ENCODE measurements around the gene LAMA2. TPM values are rescaled to one million over a fixed set of nuclear protein-coding genes. Genes with fewer than 3 reads are reported as not detected.

Gene LAMA2
- total RNA-seq, 4 donors from 2014 or later: 15.1 to 27.3 (median 25.0) TPM

- Histone ChIP-seq H3K27ac (peak overlapping the region; percentile 67), H3K4me3 (no peak overlapping the region), H3K9me3 (no peaks in the 10 kb centered on the region), H3K36me3 (no peaks in the 10 kb centered on the region), H3K4me1 (peaks cover 24% of the 10 kb centered on the region), H3K27me3 (no peaks in the 10 kb centered on the region)
- DNase-seq (ENCODE audit: low spot score in 2 of 2): no peak
- TF ChIP-seq POLR2AphosphoS5 (IDR thresholded peaks at IDR 0.05): no peak
- TF ChIP-seq CTCF (IDR thresholded peaks at IDR 0.05): no peak
- no peak for TF ChIP-seq EP300 (IDR thresholded peaks at IDR 0.05)
- no peak for TF ChIP-seq POLR2A (IDR thresholded peaks at IDR 0.05)
Measured at GRCh38 chr6:129130106-129130505, 247.2 kb downstream of the LAMA2 start.

DNA sequence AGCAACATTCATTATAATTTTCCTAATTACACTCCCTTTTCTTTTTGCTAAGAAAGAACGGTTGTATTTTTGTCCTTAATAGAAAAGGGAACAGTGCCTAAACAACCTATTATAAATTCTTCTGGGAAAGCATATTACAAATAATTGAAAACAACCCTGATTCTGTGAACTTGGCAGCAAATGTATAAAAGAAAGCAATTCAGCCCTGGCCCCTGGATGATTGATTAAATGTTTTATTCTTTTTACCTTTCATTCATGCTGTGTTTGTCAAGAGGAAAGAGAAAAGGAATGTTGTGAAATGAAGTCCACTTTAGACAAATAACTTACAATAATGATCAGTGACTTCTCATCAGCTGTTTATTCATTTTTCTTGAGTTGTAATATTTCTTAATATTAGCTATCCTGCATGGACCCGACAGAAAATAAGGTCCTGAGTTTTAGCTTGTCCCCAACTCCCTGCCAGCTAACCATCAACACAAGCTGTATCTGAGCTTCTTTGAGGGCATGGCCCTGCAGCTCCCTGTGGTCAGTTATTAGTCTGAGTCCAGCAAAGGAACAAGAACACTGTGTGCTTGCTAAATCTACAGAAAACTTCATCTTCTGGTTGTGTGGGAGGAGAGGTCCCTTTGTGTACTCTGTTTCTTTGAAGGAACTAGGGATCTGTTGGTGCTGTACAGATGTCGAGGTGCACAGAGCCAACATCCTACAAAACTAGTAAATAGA is 248.2 kb downstream of the LAMA2 start:
- WGBS: 48% methylated on average over 3 of the region's 3 CpGs
- peak; percentile 63 to 79 for DNase-seq (ENCODE audit: low spot score in 2 of 2)
- peak overlapping the region; percentile 82 for H3K27ac ChIP-seq

DNA sequence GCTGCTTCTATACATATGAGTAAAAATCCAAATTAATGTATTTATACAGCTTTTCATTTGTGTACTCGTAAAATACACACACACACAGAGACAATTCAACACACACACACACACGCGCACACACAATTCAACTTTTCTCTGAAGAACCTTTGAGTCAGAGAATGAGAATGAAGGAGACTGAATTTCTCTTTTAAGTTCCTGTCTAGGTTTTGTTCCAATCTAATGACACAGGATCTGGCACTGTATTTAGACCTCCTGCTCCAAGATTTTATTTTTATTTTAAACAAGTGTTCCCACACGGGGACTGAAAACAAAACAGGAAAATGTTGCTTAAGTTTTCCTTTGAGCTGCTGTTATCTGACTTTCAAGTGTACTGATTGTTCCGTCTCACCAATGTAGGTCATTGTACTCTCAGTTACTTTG is 250.8 kb downstream of the LAMA2 start:
- no peaks in the 10 kb centered on the region for H3K27me3 ChIP-seq
- no peak overlapping the region for H3K4me3 ChIP-seq
- 44% methylated on average over 5 of the region's 5 CpGs for WGBS
- peaks cover 31% of the 10 kb centered on the region for H3K4me1 ChIP-seq
- TF ChIP-seq EP300 (IDR thresholded peaks at IDR 0.05): no peak
- no peak for TF ChIP-seq POLR2AphosphoS5 (IDR thresholded peaks at IDR 0.05)
- TF ChIP-seq POLR2A (IDR thresholded peaks at IDR 0.05): no peak
- TF ChIP-seq CTCF (IDR thresholded peaks at IDR 0.05): no peak
- H3K36me3 ChIP-seq: no peaks in the 10 kb centered on the region
- no peak for DNase-seq (ENCODE audit: low spot score in 2 of 2)
- no peaks in the 10 kb centered on the region for H3K9me3 ChIP-seq
- H3K27ac ChIP-seq: peak overlapping the region; percentile 82

More for the DNA sequence above, 248.2 kb downstream of the LAMA2 start:
- H3K9me3 ChIP-seq: no peaks in the 10 kb centered on the region
- peaks cover 28% of the 10 kb centered on the region for H3K4me1 ChIP-seq
- TF ChIP-seq POLR2AphosphoS5 (IDR thresholded peaks at IDR 0.05) (peak in 2 of 3 donors; percentile 8 to 77), EP300 (IDR thresholded peaks at IDR 0.05) (no peak)
- no peaks in the 10 kb centered on the region for H3K27me3 ChIP-seq
- no peaks in the 10 kb centered on the region for H3K36me3 ChIP-seq
- H3K4me3 ChIP-seq: no peak overlapping the region

GRCh38 chr6:129134535-129134934 is 251.6 kb downstream of the LAMA2 start:
- Histone ChIP-seq H3K27ac (peak overlapping the region; percentile 82), H3K27me3 (no peaks in the 10 kb centered on the region), H3K9me3 (no peaks in the 10 kb centered on the region), H3K4me1 (peaks cover 32% of the 10 kb centered on the region), H3K4me3 (no peak overlapping the region), H3K36me3 (no peaks in the 10 kb centered on the region)
- no peak for DNase-seq (ENCODE audit: low spot score in 2 of 2)
- TF ChIP-seq CTCF (IDR thresholded peaks at IDR 0.05): no peak
- TF ChIP-seq POLR2AphosphoS5 (IDR thresholded peaks at IDR 0.05): no peak
- TF ChIP-seq POLR2A (IDR thresholded peaks at IDR 0.05): no peak
- no peak for TF ChIP-seq EP300 (IDR thresholded peaks at IDR 0.05)

DNA sequence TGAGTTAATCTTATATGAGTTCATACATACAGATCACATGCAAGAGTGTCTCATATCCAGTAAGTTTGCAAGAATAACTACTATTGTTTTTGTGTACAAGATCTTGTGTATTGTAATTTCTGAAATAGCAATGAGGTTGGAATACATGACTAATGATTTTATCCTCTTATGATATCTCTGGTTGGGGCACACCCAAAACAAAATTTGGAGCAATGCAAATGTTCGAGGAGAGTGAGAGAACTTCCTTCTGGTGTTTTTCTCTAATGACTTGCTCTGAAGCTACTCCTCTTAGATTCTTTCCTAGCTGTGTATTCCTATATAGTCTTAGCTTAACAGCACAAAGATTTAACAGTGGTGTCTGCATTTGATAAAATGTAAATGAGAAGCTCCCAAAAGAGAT is 252.5 kb downstream of the LAMA2 start:
- H3K27me3 ChIP-seq: no peaks in the 10 kb centered on the region
- no peak overlapping the region for H3K4me3 ChIP-seq
- H3K9me3 ChIP-seq: no peaks in the 10 kb centered on the region
- 43% methylated on average over 1 of the region's 1 CpG for WGBS
- H3K27ac ChIP-seq: peak overlapping the region; percentile 82
- no peak for DNase-seq (ENCODE audit: low spot score in 2 of 2)
- no peaks in the 10 kb centered on the region for H3K36me3 ChIP-seq
- TF ChIP-seq POLR2AphosphoS5 (IDR thresholded peaks at IDR 0.05): no peak
- H3K4me1 ChIP-seq: peaks cover 30% of the 10 kb centered on the region

DNA sequence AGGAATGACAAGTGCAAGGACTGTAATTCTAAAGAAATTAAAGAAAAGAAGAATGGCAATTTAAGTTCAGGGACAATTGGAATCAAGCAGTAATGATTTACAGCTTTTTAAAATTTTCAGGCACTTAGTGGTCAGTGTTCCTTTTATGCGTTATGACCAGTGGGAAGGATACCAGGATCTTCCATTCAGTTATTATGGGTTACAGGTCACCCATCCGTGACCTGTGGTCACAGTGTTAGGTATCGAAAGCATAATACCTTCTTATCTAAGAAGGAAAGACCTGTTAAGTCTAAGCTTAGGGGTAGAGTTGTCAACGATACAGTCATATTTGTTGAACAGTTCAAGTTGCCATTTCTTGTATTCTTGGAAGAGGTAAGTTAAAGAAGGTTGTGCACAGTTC is 253.8 kb downstream of the LAMA2 start:
- Histone ChIP-seq H3K27me3 (no peaks in the 10 kb centered on the region), H3K4me1 (peaks cover 31% of the 10 kb centered on the region), H3K27ac (no peak overlapping the region), H3K4me3 (no peak overlapping the region), H3K9me3 (no peaks in the 10 kb centered on the region), H3K36me3 (no peaks in the 10 kb centered on the region)
- 87% methylated on average over 4 of the region's 4 CpGs for WGBS
- TF ChIP-seq CTCF (IDR thresholded peaks at IDR 0.05): no peak
- no peak for TF ChIP-seq POLR2A (IDR thresholded peaks at IDR 0.05)
- no peak for TF ChIP-seq EP300 (IDR thresholded peaks at IDR 0.05)
- TF ChIP-seq POLR2AphosphoS5 (IDR thresholded peaks at IDR 0.05): no peak
- DNase-seq (ENCODE audit: low spot score in 2 of 2): no peak

Data from suprapubic skin (tissue), 4 donors.